Measurements from ENCODE around the gene SHCBP1L.

- TF ChIP-seq RXRA (IDR thresholded peaks at IDR 0.05) (no peak), CTCF (IDR thresholded peaks at IDR 0.05; ENCODE audit: low read depth, low read length, missing input control) (no peak), SP1 (IDR thresholded peaks at IDR 0.05) (no peak)
Measured at GRCh38 chr1:182877331-182877730, 75.6 kb downstream of the SHCBP1L start.
